Bone marrow (tissue), 2 donors: Measurements from ENCODE around the gene ZPLD1.

ENCODE experiments used
- DNase-seq, 2 donors: peaks; one replicate each; lab custom pipeline; 2025; lab: John Stamatoyannopoulos, UW

Gene ZPLD1

DNA sequence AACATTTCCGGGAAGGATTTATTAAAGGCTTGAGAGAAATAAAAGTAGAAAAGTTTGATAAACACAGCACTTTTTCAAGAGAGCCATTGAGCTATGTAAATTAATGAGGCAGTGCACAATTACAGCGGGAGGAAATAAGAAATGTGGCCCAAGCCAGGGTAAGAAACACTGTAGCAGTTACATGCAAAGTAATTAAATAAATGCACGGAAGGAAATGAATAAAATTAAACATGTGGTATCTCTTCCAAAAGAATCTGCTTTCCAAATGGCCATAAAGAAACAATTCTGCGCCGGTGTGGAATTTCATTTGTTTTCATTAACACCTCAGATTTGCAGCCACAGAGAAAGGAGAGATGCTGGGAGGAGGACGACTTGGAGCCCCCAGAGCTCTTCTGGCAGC, 35.3 kb downstream of the ZPLD1 start:
- no peak for DNase-seq

GRCh38 chr3:102471001-102471400, 36.2 kb downstream of the ZPLD1 start:
- DNase-seq, result no peak

GRCh38 chr3:102471491-102471890, 36.7 kb downstream of the ZPLD1 start:
- DNase-seq, result no peak

GRCh38 chr3:102473648-102474047, 38.8 kb downstream of the ZPLD1 start:
- DNase-seq, result no peak

DNA sequence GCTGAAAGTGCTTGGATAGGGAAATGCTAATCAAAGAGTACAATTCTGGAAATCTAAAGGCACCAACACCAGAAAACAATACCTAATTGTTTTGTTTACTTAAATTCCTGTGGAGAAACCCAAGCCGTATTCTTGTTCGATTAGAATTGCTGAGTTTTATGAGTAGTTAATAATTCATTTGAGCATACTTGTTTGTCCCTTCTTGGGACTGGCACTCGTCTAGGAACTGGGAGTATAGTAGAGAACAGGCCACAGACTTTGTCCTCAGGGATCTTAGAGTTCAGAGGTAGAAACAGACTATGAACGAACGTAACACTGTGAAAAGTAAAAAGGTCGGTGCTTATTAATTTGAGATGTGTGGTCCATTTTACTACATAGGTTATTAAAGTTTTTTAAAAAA, 39.4 kb downstream of the ZPLD1 start:
- DNase-seq, result no peak

- DNase-seq, result no peak
These were observed 41.4 kb downstream of the ZPLD1 start for GRCh38 chr3:102476198-102476597.

DNA sequence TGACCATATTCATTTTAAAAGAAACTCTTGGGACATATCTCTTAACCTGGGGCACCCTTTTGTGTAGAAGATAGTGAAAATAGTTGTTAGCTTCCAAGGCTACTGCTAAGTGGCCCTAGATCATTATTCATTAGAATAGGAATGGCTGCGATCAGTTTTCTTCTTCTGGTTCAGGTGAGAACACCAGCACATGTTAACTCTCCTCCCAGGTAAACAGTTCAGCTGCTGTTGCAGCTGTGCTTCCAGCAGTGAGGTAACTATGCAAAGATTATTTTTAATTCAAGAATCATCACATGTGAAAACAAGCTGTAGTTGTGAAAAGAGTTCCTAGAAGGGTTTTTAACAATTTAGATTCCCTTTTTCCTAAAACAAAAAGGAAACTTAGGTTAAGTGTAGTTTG, 43.3 kb downstream of the ZPLD1 start:
- no peak for DNase-seq

DNA sequence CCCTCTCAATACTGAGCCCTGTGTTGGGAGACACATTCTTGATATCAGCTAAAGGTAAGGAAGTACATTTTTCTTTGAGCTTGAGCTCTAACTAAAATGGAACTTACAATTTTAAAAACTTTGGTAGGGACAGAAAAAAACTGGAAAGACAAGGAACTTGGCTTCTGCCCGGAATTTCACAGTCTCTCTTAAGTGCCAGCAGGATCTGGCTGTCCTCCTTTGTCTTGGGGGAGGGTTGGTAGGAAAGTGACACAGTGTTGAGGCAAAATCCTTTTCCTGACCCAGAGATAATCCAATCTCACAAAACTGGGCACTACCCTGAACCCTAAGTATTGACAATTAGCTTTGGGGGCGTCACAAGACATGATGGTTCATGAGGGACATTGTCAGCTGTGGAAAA, 45.3 kb downstream of the ZPLD1 start:
- no peak for DNase-seq

- no peak for DNase-seq
These were observed 46.2 kb downstream of the ZPLD1 start for GRCh38 chr3:102481050-102481449.

- no peak for DNase-seq
These were observed 48.7 kb downstream of the ZPLD1 start for GRCh38 chr3:102483556-102483955.

GRCh38 chr3:102484363-102484762, 49.5 kb downstream of the ZPLD1 start:
- DNase-seq, result no peak

DNA sequence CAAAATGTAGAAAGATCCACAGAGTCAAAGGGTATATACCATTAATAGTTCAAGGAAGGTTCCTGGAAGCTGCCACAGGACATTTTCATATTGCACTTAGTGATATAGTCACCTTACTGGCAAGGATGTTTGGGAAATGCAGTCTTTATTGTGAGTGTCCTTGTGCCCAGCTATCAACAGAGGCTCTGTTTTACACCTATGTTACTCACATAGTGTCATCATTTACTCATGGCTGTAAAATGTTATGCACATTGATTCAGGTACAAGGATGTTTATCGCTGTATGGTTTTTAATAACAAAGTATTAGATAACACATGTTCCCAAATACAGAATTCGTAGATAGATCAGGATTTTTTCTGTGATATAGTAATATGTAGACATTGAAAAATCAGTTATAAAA, 50.9 kb downstream of the ZPLD1 start:
- DNase-seq, result no peak

DNA sequence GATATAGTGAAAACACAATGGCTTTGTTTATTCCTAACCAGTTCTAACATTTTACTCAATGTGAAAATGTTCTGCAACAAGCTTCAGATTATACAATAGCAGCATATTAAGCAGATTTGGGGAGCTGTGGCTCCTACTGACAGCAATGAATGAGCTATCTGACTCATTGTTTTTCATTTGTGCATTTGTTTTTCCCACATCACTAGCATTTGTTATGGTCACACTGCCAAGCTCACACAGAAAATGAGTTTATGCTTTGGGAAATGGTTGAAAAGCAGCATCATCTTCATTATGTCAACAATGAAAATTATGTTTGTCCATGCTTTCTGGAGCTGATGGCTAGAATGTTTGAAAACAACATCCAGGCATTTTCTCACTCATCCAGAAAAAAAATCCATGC, 53.5 kb downstream of the ZPLD1 start:
- no peak for DNase-seq

GRCh38 chr3:102492300-102492699, 57.5 kb downstream of the ZPLD1 start:
- DNase-seq, result no peak

DNA sequence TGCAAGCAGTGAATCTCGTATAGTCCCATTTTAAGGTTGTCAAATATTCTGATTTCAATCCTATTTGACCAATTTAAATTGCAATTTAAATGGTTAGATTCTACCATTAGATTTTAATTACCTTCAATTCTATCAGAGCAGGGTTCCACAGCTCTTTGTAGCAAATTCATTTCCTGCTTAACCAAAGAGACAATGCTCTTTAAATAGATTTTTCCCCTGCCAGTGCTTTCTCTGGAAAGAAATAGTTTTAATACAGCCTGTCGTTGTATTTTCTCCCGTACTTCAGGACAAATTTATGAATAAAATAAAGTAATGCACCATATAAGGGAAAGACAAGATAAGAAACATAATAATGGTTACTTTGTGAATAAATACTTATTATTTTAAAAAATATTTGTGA, 62.8 kb downstream of the ZPLD1 start:
- DNase-seq, result no peak

- DNase-seq, result no peak
These were observed 70.7 kb downstream of the ZPLD1 start for GRCh38 chr3:102505542-102505941.

GRCh38 chr3:102510663-102511062, 75.8 kb downstream of the ZPLD1 start:
- no peak for DNase-seq

GRCh38 chr3:102511168-102511567, 76.4 kb downstream of the ZPLD1 start:
- no peak for DNase-seq

- DNase-seq, result no peak
These were observed 76.8 kb downstream of the ZPLD1 start for GRCh38 chr3:102511639-102512038.

DNA sequence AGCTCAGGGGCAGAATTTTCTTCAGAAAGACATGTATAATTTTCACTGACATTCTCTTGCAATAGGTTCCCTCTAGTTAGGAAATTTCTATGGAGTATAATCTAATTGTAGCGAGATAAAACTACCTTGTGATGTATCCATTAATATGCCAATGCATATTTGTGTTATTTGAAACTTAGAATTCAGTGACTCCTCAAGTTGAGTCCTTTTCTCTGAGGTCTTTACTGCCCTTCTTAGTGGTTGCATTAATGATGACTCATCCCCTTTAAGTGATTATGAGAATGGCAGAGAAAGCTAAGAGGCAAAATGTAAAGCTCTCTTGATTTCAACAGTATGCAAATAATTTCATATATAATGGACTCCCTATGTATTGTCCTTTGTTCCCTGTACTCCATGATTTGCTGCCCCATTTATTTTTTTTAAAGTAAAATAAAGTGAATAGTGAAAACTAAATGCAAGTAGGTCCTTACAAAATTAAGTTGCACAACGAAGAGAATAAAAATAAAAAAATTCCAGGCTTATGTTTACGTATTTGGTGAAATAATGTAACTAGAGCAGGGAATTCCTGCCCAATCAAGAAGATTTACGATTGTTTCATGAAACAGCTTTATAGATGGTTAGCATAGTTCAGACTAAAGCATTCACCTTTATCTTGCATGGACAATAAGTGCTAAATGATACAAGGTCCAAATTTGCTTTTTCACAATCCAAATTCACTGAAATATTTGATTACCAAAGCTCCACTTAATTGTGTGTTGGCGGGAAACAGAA, 78.1 kb downstream of the ZPLD1 start:
- DNase-seq, result no peak

DNA sequence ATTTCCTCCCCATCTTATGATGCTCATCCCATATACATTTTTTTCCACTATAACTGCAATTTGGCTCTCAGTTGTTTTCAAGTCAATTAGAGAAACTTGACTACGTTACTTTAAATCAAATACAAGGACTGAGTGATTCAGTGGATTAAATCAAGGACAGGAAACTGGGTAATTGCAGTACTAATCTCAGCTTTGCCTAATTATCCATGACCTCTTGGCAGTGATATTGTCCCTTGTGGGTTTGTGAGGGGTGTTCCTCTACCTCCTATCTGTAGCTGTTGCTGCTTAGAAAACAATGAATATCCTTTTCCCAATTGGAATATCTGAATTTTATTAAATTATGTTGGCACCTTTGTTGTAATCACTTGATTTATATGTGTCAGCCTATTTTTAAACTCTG, 79.4 kb downstream of the ZPLD1 start:
- DNase-seq, result no peak

- no peak for DNase-seq
These were observed 86.4 kb downstream of the ZPLD1 start for GRCh38 chr3:102521246-102521645.

- DNase-seq, result no peak
These were observed 90.8 kb downstream of the ZPLD1 start for GRCh38 chr3:102525624-102526023.

GRCh38 chr3:102526865-102527264, 92.0 kb downstream of the ZPLD1 start:
- no peak for DNase-seq
